22Rv1 (cell line): ENCODE data around the gene RFFL.

Experiments
- H3K27ac ChIP-seq: fragments of 450-650 bp; 2 replicates; pipeline ENCODE4 v1.5.1; 2017
- ZFX ChIP-seq: fragments of 450-650 bp; IDR thresholded peaks from 2 replicates; pipeline ENCODE4 v1.6.1; 2017; ENCODE audit warnings: antibody characterized with exemption, borderline replicate concordance
- TF ChIP-seq, protein P1 (sequence below): fragments of 450-650 bp; IDR thresholded peaks from 2 replicates; pipeline ENCODE4 v1.5.1; 2017; ENCODE audit warnings: mild to moderate bottlenecking

Gene RFFL

DNA sequence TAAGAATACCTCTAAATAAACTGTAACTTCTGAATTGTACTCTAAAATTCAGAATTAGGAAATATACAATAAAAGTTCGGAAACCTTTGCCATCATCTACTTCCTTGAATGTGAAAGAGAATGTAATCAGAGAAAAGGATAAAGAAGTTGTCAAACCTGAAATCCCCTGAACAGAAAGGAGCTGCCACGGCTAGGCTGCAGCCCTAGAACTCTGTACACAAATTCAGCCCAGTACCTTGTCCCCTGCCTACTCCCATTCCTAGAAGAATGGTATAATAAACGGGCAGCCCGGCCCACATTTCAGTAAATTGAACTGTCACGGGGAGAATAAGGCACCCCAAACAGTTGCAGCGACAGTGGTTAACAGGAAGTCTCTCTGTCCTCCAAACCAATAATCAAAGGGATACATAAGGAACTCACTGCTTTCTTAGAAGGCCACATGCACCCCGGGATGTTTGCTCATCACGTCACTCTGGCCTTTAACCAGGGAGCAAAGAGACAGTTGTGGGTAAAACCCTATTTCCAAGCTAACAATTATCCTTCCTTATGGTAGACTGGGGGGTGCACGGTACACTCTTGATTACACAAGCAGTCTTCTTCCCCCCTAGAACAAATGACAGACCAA is 24.3 kb upstream of the RFFL start:
- peak overlapping the region; percentile 86 for H3K27ac ChIP-seq
- TF ChIP-seq, protein P1, sequence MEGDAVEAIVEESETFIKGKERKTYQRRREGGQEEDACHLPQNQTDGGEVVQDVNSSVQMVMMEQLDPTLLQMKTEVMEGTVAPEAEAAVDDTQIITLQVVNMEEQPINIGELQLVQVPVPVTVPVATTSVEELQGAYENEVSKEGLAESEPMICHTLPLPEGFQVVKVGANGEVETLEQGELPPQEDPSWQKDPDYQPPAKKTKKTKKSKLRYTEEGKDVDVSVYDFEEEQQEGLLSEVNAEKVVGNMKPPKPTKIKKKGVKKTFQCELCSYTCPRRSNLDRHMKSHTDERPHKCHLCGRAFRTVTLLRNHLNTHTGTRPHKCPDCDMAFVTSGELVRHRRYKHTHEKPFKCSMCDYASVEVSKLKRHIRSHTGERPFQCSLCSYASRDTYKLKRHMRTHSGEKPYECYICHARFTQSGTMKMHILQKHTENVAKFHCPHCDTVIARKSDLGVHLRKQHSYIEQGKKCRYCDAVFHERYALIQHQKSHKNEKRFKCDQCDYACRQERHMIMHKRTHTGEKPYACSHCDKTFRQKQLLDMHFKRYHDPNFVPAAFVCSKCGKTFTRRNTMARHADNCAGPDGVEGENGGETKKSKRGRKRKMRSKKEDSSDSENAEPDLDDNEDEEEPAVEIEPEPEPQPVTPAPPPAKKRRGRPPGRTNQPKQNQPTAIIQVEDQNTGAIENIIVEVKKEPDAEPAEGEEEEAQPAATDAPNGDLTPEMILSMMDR, result no peak
- no peak for TF ChIP-seq ZFX

DNA sequence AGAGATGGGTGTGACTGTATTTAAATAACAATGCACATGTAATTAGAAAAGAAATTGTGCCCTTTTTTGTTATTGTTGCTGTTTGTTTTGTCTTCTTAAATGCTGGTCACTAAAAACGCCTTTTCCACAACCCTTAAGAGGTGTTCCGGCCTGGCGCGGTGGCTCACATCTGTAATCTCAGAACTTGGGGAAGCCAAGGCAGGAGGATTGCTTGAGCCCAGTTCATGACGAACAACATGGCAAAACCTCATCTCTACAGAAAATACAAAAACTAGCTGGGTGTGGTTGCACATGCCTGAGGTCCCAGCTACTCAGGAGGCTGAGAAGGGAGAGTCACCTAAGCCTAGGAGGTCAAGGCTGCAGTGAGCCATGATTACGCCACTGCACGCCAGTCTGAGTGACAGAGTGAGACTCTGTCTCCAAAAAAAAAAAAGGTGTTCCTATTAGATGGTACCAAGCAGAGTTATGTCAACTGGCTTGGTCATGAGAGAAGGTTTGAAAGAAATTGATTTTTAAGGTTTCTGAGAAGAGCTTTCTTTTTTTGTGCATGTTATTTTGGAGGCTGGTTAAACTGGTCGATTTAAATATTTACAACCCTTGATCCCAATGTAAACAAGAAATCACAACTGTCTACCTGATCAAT is 23.5 kb upstream of the RFFL start:
- no peak overlapping the region for H3K27ac ChIP-seq
- TF ChIP-seq, protein P1, result no peak
- TF ChIP-seq ZFX, result no peak

GRCh38 chr17:35086164-35086563 is 22.7 kb upstream of the RFFL start:
- H3K27ac ChIP-seq, result no peak overlapping the region
- TF ChIP-seq, protein P1, result no peak
- no peak for TF ChIP-seq ZFX

DNA sequence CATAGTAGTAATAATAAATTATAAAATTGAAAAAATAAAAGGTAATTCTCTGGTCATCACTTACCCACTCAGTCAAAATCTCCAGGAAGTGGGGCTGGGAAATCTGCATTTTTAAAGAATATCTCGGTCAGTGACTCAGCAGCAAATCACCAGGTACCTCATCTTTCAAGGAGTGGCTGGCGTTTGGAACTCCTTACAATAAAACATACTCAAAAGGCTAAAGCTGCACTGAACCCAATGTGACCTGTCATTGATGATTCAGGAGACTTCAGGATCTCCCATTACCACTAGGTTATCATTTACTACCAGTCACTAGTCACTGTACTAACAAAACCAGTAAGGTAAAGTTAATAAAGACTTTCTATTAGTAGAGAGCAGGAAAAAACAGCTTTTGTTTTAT is 21.5 kb upstream of the RFFL start:
- H3K27ac ChIP-seq, result no peak overlapping the region
- TF ChIP-seq, protein P1, result no peak

- H3K27ac ChIP-seq, result no peak overlapping the region
These were observed 19.6 kb upstream of the RFFL start for GRCh38 chr17:35083071-35083470.

DNA sequence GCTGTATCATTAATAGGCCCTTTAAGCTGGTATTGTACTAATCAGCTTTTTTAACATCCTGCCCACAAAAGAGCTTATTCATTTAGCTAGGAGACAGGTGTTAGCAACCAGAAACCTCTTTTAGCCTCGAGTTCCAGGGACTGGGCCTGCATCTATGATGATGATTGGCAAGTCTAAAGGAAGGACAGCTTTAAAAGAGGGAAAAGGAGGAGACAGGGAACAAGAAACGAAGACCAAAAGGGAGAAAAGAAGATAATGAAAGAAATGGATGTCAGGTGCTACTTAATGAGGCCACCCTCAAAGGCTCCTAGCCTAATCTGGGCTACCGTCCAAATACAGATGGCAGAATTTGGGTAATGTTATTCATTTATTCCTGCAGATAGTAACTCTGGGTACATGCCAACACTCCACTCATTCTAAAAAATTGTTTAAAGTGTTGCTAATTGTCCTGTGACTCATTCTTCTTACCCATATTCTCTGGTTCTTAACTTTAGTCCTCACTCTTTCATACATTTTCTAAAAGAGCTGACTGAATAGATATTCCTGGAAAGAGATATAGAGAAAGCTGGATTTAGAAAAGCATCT is 18.7 kb upstream of the RFFL start:
- TF ChIP-seq, protein P1, result no peak
- H3K27ac ChIP-seq, result no peak overlapping the region

More at GRCh38 chr17:35083071-35083470, 19.6 kb upstream of the RFFL start:
- TF ChIP-seq, protein P1, result no peak
- no peak for TF ChIP-seq ZFX

DNA sequence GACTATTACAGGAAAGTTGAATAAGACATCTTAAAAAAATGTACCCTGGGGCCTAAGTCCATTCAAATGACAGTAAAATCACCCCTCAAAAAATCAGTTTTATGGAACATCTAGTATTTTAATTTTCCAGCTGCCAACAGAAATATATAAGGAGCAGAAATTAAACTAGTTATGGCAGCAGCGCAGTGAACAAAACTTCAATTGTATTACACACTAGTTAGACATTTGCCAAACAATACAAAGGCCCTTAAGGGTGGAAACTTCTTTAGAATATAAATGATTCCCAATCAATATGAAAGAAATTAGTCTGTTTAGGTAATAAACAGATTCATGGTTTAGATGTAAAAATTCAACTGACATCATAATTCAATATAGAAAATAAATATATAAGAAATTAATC is 18.1 kb upstream of the RFFL start:
- TF ChIP-seq, protein P1, result no peak
- TF ChIP-seq ZFX, result no peak
- H3K27ac ChIP-seq, result no peak overlapping the region
